Esophagus muscularis mucosa (tissue), 4 donors: ENCODE data around the gene BLCAP. TPM values are rescaled to one million over a fixed set of nuclear protein-coding genes. Genes with fewer than 3 reads are reported as not detected.

Source experiments
- DNase-seq: peaks from one replicate; pipeline ENCODE4 v3.0.0-alpha.2; 2017; ENCODE audit errors: extremely low spot score
- H3K27ac ChIP-seq, 4 donors: fragments of 200-600 bp; sonication (generic); replicated peaks in 1 of 4; 1 replicate in 3 of 4; 2 replicates in 1 of 4; pipeline ENCODE4 v1.5.1; 2016 to 2019; ENCODE audit warnings: mild to moderate bottlenecking in 1 of 4
- H3K27me3 ChIP-seq, 4 donors: fragments of 200-600 bp; sonication (generic); one replicate each; pipeline versions ENCODE4 v1.5.1 to v1.6.0; 2016 to 2019
- H3K36me3 ChIP-seq, 4 donors: fragments of 200-600 bp; sonication (generic); one replicate each; pipeline ENCODE4 v1.5.1; 2016 to 2019
- H3K4me1 ChIP-seq, 4 donors: fragments of 200-600 bp; sonication (generic); one replicate each; pipeline ENCODE4 v1.5.1; 2016 to 2019
- H3K4me3 ChIP-seq, 4 donors: fragments of 200-600 bp; sonication (generic); 1 replicate in 2 of 4; 2 replicates in 2 of 4; pipeline ENCODE4 v1.5.1; 2016 to 2019; ENCODE audit warnings: mild to moderate bottlenecking in 4 of 4, moderate library complexity in 1 of 4
- H3K9me3 ChIP-seq, 4 donors: fragments of 200-600 bp; sonication (generic); 1 replicate in 3 of 4; 2 replicates in 1 of 4; pipeline ENCODE4 v1.5.1; 2016 to 2019
- EP300 ChIP-seq: sonication (generic); formaldehyde crosslinking; IDR thresholded peaks from one replicate; pipeline ENCODE4 v1.6.1; 2017; ENCODE audit warnings: antibody characterized with exemption
- POLR2A ChIP-seq: fragments of 450-650 bp; IDR thresholded peaks from one replicate; pipeline ENCODE4 v1.6.1; 2017; ENCODE audit warnings: antibody characterized with exemption, moderate library complexity, mild to moderate bottlenecking, low read depth
- POLR2AphosphoS5 ChIP-seq, 2 donors: sonication (generic); formaldehyde crosslinking; IDR thresholded peaks; one replicate each; pipeline ENCODE4 v1.6.1; 2017; ENCODE audit warnings: antibody characterized with exemption in 2 of 2
- WGBS: methylation state at CpG from one replicate; pipeline ENCODE4 v1.1.5; 2018; 5-methylcytosine and 5-hydroxymethylcytosine counted together
- intact Hi-C: fragments of 100-400 bp; cut with DNase I; formaldehyde crosslinking; loops from one replicate; pipeline ENCODE4 v1.15.1; 2023
- total RNA-seq, 4 donors: library from RNA; depleted of rRNA; stranded (reverse); fragments of >200 nt; gene quantifications; one replicate each; pipeline versions ENCODE4 v1.1.0 to v1.2.1, GENCODE V29; 2016
- TF ChIP-seq, protein P1 (sequence below), 3 experiments: fragments of 200-600 bp in 2 of 3; fragments of 450-650 bp in 1 of 3; sonication (generic) in 2 of 3; IDR thresholded peaks; one replicate each; pipeline ENCODE4 v1.5.1; 2017 to 2019; ENCODE audit warnings: antibody characterized with exemption in 3 of 3, mild to moderate bottlenecking in 2 of 3, moderate library complexity in 1 of 3

BLCAP gene
- total RNA-seq, 4 donors from 2014 or later = 41.9 to 59.6 (median 50.9) TPM

DNA sequence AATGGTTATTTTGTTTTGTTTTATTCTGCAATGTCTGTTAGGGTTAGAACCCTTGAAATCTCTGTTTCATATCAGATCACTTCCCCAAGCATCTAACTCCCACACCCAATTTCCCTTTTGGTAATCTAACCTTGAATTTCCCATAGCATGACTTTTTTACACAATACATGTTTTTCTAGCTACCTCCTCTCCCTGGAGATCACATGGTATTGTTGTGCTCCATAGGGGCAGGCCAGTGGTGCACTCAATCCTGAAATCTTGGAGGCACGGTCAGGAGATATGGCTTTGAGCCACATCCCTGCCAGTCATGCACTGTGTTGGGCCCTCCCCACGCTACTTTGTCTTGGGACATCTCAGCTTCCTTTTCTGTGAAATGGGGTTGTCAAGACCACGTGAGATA is 43.3 kb downstream of the BLCAP start:
- Histone ChIP-seq H3K27me3 (no peaks in the 10 kb centered on the region), H3K27ac (no peak overlapping the region), H3K36me3 (no peaks in the 10 kb centered on the region), H3K9me3 (no peaks in the 10 kb centered on the region), H3K4me3 (no peak overlapping the region), H3K4me1 (peaks cover 0 to 4% (median 0%) of the 10 kb centered on the region in 4 donors)
- no peak for DNase-seq
- TF ChIP-seq POLR2A = no peak
- TF ChIP-seq, protein P1, sequence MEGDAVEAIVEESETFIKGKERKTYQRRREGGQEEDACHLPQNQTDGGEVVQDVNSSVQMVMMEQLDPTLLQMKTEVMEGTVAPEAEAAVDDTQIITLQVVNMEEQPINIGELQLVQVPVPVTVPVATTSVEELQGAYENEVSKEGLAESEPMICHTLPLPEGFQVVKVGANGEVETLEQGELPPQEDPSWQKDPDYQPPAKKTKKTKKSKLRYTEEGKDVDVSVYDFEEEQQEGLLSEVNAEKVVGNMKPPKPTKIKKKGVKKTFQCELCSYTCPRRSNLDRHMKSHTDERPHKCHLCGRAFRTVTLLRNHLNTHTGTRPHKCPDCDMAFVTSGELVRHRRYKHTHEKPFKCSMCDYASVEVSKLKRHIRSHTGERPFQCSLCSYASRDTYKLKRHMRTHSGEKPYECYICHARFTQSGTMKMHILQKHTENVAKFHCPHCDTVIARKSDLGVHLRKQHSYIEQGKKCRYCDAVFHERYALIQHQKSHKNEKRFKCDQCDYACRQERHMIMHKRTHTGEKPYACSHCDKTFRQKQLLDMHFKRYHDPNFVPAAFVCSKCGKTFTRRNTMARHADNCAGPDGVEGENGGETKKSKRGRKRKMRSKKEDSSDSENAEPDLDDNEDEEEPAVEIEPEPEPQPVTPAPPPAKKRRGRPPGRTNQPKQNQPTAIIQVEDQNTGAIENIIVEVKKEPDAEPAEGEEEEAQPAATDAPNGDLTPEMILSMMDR (IDR thresholded peaks at IDR 0.05) = no peak
- no peak for TF ChIP-seq EP300
- TF ChIP-seq POLR2AphosphoS5 (IDR thresholded peaks at IDR 0.05) = no peak
- 62% methylated on average over 3 of the region's 3 CpGs for WGBS
- intact Hi-C loops = no loop called here

DNA sequence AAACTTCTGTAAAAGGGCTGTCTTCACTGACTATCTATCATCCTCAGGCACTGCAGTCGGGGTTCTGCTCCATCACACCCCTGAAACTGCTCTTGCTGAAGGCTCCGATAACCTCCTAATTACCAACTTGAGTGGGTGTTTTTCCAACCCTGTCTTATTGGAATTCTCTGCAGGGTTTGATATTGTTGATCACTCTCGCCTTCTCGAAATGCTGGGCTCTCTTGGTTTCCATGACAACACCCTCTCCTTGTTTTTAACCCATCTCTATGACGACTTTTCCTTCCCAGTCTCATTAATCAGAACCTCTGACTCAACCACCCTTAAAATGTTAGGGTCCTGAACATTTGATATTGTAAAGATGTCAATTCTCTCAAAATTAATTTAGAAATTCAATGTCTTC is 46.1 kb downstream of the BLCAP start:
- 84% methylated on average over 5 of the region's 5 CpGs for WGBS
- H3K27me3 ChIP-seq = no peaks in the 10 kb centered on the region
- H3K4me3 ChIP-seq = no peak overlapping the region
- TF ChIP-seq EP300 (no peak), POLR2A (no peak), POLR2AphosphoS5 (IDR thresholded peaks at IDR 0.05) (no peak)
- TF ChIP-seq, protein P1 (IDR thresholded peaks at IDR 0.05) = no peak
- H3K4me1 ChIP-seq = peaks cover 0 to 4% (median 0%) of the 10 kb centered on the region in 4 donors
- H3K36me3 ChIP-seq = no peaks in the 10 kb centered on the region
- no peak for DNase-seq
- intact Hi-C loops = no loop called here
- no peak overlapping the region for H3K27ac ChIP-seq
- no peaks in the 10 kb centered on the region for H3K9me3 ChIP-seq

DNA sequence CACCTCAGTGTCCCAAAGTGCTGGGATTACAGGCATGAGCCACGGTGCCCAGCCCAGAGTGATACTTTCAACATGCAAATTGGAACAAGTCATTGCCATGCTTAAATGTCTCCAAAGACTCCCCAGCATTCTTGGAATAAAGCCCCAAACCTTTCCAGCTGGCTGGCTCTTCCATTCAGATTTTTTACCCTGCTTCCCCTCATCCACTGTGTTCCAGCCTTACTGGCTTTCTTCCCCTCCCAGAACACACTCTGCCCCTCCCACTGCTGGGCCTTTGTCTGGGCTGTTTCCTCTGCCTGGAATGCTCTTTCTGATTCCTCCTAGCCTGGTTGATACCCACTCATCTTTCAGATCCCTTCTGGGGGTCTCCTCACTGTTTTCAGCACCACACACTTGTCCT is 46.8 kb downstream of the BLCAP start:
- H3K27me3 ChIP-seq = no peaks in the 10 kb centered on the region
- no peaks in the 10 kb centered on the region for H3K9me3 ChIP-seq
- no peak for DNase-seq
- H3K27ac ChIP-seq = no peak overlapping the region
- peaks cover 0 to 4% (median 0%) of the 10 kb centered on the region in 4 donors for H3K4me1 ChIP-seq
- H3K4me3 ChIP-seq = no peak overlapping the region
- TF ChIP-seq EP300 = no peak
- no peak for TF ChIP-seq POLR2AphosphoS5 (IDR thresholded peaks at IDR 0.05)
- TF ChIP-seq, protein P1 (IDR thresholded peaks at IDR 0.05) = no peak
- TF ChIP-seq POLR2A = no peak
- no peaks in the 10 kb centered on the region for H3K36me3 ChIP-seq
- WGBS = 67% methylated on average over 1 of the region's 1 CpG
- intact Hi-C loops = no loop called here

DNA sequence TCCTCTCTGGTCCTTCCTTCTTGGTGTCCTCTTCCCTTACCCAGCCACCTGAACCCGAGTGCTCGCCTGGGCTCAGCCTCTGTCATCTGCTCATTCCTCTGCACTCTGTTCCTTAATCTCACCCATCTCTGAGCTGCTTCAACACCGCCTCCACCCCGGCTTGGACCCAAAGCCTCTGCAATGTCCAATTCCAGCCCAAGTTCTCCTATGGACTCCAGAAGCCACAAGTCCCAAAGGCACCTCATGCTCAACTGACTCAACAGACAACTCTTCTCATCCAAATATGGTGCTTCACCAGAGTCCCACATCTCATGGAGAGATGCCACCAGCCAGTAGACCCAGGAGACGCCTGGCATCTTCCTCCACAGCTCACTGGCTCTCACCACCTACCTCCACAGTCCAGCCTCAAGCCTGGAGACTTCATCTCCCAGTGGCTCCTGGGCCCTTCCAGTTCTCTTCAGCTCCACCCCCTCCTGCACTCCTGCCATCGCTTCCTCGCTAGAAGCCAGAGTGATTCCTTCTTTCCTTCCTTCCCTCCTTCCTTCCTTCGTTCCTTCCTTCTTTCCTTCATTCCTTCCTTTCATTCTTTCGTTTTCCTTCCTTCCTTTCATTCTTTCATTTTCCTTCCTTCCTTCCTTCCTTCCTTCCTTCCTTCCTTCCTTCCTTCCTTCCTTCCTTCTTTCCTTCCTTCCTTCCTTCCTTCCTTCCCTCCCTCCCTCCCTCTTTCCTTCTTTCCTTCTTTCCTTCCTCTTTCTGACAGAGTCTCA is 47.6 kb downstream of the BLCAP start:
- no peak for DNase-seq
- intact Hi-C loops = no loop called here
- 91% methylated on average over 9 of the region's 9 CpGs for WGBS

More for the DNA sequence above, 47.6 kb downstream of the BLCAP start:
- Histone ChIP-seq H3K4me3 (no peak overlapping the region), H3K4me1 (peaks cover 0 to 4% (median 0%) of the 10 kb centered on the region in 4 donors), H3K9me3 (no peaks in the 10 kb centered on the region), H3K27ac (no peak overlapping the region), H3K27me3 (no peaks in the 10 kb centered on the region), H3K36me3 (no peaks in the 10 kb centered on the region)
- TF ChIP-seq, protein P1 (IDR thresholded peaks at IDR 0.05) = no peak
- TF ChIP-seq EP300 (no peak), POLR2A (no peak), POLR2AphosphoS5 (IDR thresholded peaks at IDR 0.05) (no peak)
